Measurements from ENCODE around the gene PRKAR1B.

Gene PRKAR1B

GRCh38 chr7:724298-724697 is 2.8 kb downstream of the PRKAR1B start:
- no peak overlapping the region for H3K27ac ChIP-seq (ENCODE audit: low read depth, low read length, poor library complexity, severe bottlenecking)
- TF ChIP-seq CTCF (IDR thresholded peaks at IDR 0.05; ENCODE audit: low read length) (no peak), EZH2 (IDR thresholded peaks at IDR 0.05; ENCODE audit: borderline replicate concordance, low read length) (no peak)
- H3K4me3 ChIP-seq (ENCODE audit: low read depth, low read length, poor library complexity, severe bottlenecking), result no peak overlapping the region
- H4K20me1 ChIP-seq (ENCODE audit: insufficient read depth, low read length), result no peaks in the 10 kb centered on the region
- H3K4me2 ChIP-seq (ENCODE audit: low read length), result no peak overlapping the region
- H3K79me2 ChIP-seq (ENCODE audit: insufficient read depth, low read length), result peaks cover 11% of the 10 kb centered on the region
- H3K9me3 ChIP-seq (ENCODE audit: low read length), result peaks cover 5% of the 10 kb centered on the region; the same call in 1 of the 2 replicates
- H2AFZ ChIP-seq (ENCODE audit: low read length), result no peak overlapping the region
- no peak overlapping the region for H3K9ac ChIP-seq (ENCODE audit: low read length)
- no peaks in the 10 kb centered on the region for H3F3A ChIP-seq (ENCODE audit: insufficient read depth, low read length)
- no peaks in the 10 kb centered on the region for H3K9me2 ChIP-seq (ENCODE audit: low read depth, low read length)
- H3K4me1 ChIP-seq (ENCODE audit: insufficient read depth, low read length, severe bottlenecking), result peaks cover 21% of the 10 kb centered on the region
- peaks cover 41% of the 10 kb centered on the region for H3K36me3 ChIP-seq (ENCODE audit: insufficient read depth, low read length)
- H3K27me3 ChIP-seq (ENCODE audit: insufficient read depth, low read length), result no peaks in the 10 kb centered on the region

GRCh38 chr7:723541-723940 is 3.5 kb downstream of the PRKAR1B start:
- H3K9me2 ChIP-seq (ENCODE audit: low read depth, low read length), result no peaks in the 10 kb centered on the region
- no peak overlapping the region for H3K4me2 ChIP-seq (ENCODE audit: low read length)
- peaks cover 5% of the 10 kb centered on the region; the same call in 1 of the 2 replicates for H3K9me3 ChIP-seq (ENCODE audit: low read length)
- TF ChIP-seq CTCF (IDR thresholded peaks at IDR 0.05; ENCODE audit: low read length), result no peak
- TF ChIP-seq EZH2 (IDR thresholded peaks at IDR 0.05; ENCODE audit: borderline replicate concordance, low read length), result no peak
- peaks cover 11% of the 10 kb centered on the region for H3K79me2 ChIP-seq (ENCODE audit: insufficient read depth, low read length)
- no peak overlapping the region for H2AFZ ChIP-seq (ENCODE audit: low read length)
- no peak overlapping the region for H3K27ac ChIP-seq (ENCODE audit: low read depth, low read length, poor library complexity, severe bottlenecking)
- peaks cover 19% of the 10 kb centered on the region for H3K4me1 ChIP-seq (ENCODE audit: insufficient read depth, low read length, severe bottlenecking)
- no peaks in the 10 kb centered on the region for H4K20me1 ChIP-seq (ENCODE audit: insufficient read depth, low read length)
- no peaks in the 10 kb centered on the region for H3K27me3 ChIP-seq (ENCODE audit: insufficient read depth, low read length)
- H3K9ac ChIP-seq (ENCODE audit: low read length), result no peak overlapping the region
- no peak overlapping the region for H3K4me3 ChIP-seq (ENCODE audit: low read depth, low read length, poor library complexity, severe bottlenecking)
- H3F3A ChIP-seq (ENCODE audit: insufficient read depth, low read length), result no peaks in the 10 kb centered on the region
- peaks cover 41% of the 10 kb centered on the region for H3K36me3 ChIP-seq (ENCODE audit: insufficient read depth, low read length)

- H3F3A ChIP-seq (ENCODE audit: insufficient read depth, low read length), result no peaks in the 10 kb centered on the region
- H3K27me3 ChIP-seq (ENCODE audit: insufficient read depth, low read length), result no peaks in the 10 kb centered on the region
- peaks cover 9% of the 10 kb centered on the region for H3K4me1 ChIP-seq (ENCODE audit: insufficient read depth, low read length, severe bottlenecking)
- H4K20me1 ChIP-seq (ENCODE audit: insufficient read depth, low read length), result no peaks in the 10 kb centered on the region
- peaks cover 5% of the 10 kb centered on the region; the same call in 1 of the 2 replicates for H3K9me3 ChIP-seq (ENCODE audit: low read length)
- H3K9me2 ChIP-seq (ENCODE audit: low read depth, low read length), result no peaks in the 10 kb centered on the region
- H3K79me2 ChIP-seq (ENCODE audit: insufficient read depth, low read length), result peaks cover 6% of the 10 kb centered on the region; the same call in 1 of the 2 replicates
- no peak overlapping the region for H3K9ac ChIP-seq (ENCODE audit: low read length)
- H3K36me3 ChIP-seq (ENCODE audit: insufficient read depth, low read length), result peaks cover 41% of the 10 kb centered on the region
- H3K4me3 ChIP-seq (ENCODE audit: low read depth, low read length, poor library complexity, severe bottlenecking), result no peak overlapping the region
- TF ChIP-seq CTCF (IDR thresholded peaks at IDR 0.05; ENCODE audit: low read length) (no peak), EZH2 (IDR thresholded peaks at IDR 0.05; ENCODE audit: borderline replicate concordance, low read length) (no peak)
- no peak overlapping the region for H2AFZ ChIP-seq (ENCODE audit: low read length)
- H3K27ac ChIP-seq (ENCODE audit: low read depth, low read length, poor library complexity, severe bottlenecking), result no peak overlapping the region
- H3K4me2 ChIP-seq (ENCODE audit: low read length), result no peak overlapping the region
These were observed 5.3 kb downstream of the PRKAR1B start for GRCh38 chr7:721619-722248.

All from OCI-LY1 (cell line).